ENCODE results near the gene PSMD4.

PSMD4 gene

DNA sequence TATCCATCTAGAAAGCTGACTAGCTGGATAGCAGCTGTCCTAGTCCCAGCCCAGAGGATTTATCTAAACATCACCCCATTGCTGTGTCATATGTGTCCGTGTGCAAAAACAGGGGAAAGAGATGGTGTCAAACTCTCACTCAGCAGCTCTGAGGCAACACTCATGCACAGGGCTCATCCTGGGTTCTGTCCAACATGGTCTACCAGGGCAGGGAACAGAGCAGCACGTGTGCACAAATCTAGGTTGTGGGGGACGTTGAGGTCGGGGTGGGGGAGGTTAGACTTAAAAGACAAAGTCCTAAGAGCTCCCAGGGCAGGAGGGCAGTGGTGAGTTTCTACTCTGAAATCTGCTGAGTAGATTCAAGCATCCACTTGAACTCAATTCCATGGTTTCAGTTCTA is 56.5 kb downstream of the PSMD4 start:
- no peak for DNase-seq

GRCh38 chr1:151311589-151312331 is 57.2 kb downstream of the PSMD4 start:
- DNase-seq = no peak

- DNase-seq = no peak
Observed at GRCh38 chr1:151312411-151312810, 57.9 kb downstream of the PSMD4 start.

GRCh38 chr1:151312826-151313225 is 58.3 kb downstream of the PSMD4 start:
- DNase-seq = no peak

- DNase-seq = no peak
Observed at GRCh38 chr1:151313501-151313900, 59.0 kb downstream of the PSMD4 start.

GRCh38 chr1:151314137-151314875 is 59.8 kb downstream of the PSMD4 start:
- DNase-seq = no peak

GRCh38 chr1:151315565-151316235 is 61.2 kb downstream of the PSMD4 start:
- no peak for DNase-seq

Measured in NCI-H1417 treated with DMSO at 0.1 percent for 48 hours (cell line).